Fibroblast of skin of right biceps (primary cell): ENCODE results near the gene AGRN.
A peak's percentile ranks its signal among the peaks of the same experiment; 100 is the strongest.
"Not testable (repeated sequence)": the region's sequence is repeated elsewhere in the genome, so short reads cannot be mapped to it uniquely, and the experiment has no call there.

ENCODE experiments used
- DNase-seq: peaks from one replicate; pipeline ENCODE4 v3.0.0-alpha.2; 2013

The AGRN gene

GRCh38 chr1:1003618-1004419 lies 16.1 kb upstream of the AGRN start:
- DNase-seq = no peak

GRCh38 chr1:1004420-1004779 lies 15.5 kb upstream of the AGRN start:
- no peak for DNase-seq

GRCh38 chr1:1004780-1005697 lies 14.9 kb upstream of the AGRN start:
- peak; percentile 44 for DNase-seq

- no peak for DNase-seq
Measured at GRCh38 chr1:1005774-1006304, 14.1 kb upstream of the AGRN start.

GRCh38 chr1:1006305-1007159 lies 13.4 kb upstream of the AGRN start:
- no peak for DNase-seq

GRCh38 chr1:1010131-1010530 lies 9.8 kb upstream of the AGRN start:
- not testable (repeated sequence) for DNase-seq

GRCh38 chr1:1011396-1011949 lies 8.4 kb upstream of the AGRN start:
- DNase-seq = no peak

GRCh38 chr1:1012736-1013104 lies 7.2 kb upstream of the AGRN start:
- not testable (repeated sequence) for DNase-seq

- peak; percentile 86 for DNase-seq
Measured at GRCh38 chr1:1013105-1013921, 6.6 kb upstream of the AGRN start, which contains the start of gene ISG15. Gene ISG15, plus strand, starts transcription at chr1:1013497. Its CDS starts 77 bp downstream, at chr1:1013574.

GRCh38 chr1:1013922-1014648 lies 5.8 kb upstream of the AGRN start:
- DNase-seq = peak; percentile 48

GRCh38 chr1:1014799-1015681 lies 4.9 kb upstream of the AGRN start:
- peak; percentile 29 for DNase-seq

GRCh38 chr1:1017397-1018320 lies 2.3 kb upstream of the AGRN start:
- not testable (repeated sequence) for DNase-seq

- not testable (repeated sequence) for DNase-seq
Measured at GRCh38 chr1:1018321-1018685, 1.6 kb upstream of the AGRN start.

GRCh38 chr1:1019122-1019999 lies 559 bp upstream of the AGRN start:
- peak; percentile 86 for DNase-seq

GRCh38 chr1:1020415-1021009 lies 592 bp downstream of the AGRN start:
- DNase-seq = no peak

- peak; percentile 87 for DNase-seq
Measured at GRCh38 chr1:1021010-1021919, 1.3 kb downstream of the AGRN start.
